T-cell (primary cell): Measurements from ENCODE around the gene FTO. TPM values are rescaled to one million over a fixed set of nuclear protein-coding genes. Genes with fewer than 3 reads are reported as not detected.

Experiments
- ATAC-seq, 4 experiments: fragments of 200-7000 bp in 3 of 4; fragments of 150-1000 bp in 1 of 4; cut with Tn5 transposase; replicated peaks in 1 of 4; 1 replicate in 3 of 4; 2 replicates in 1 of 4; pipeline ENCODE4 v1.10.0; 2021; ENCODE audit warnings: moderate library complexity in 3 of 4, mild to moderate bottlenecking in 2 of 4, moderate number of reproducible peaks in 1 of 4
- CTCF ChIA-PET, 2 donors: fragments of 300-600 bp; sonication (Branson Sonifier 250); formaldehyde crosslinking; loops; one replicate each; lab custom pipeline; 2022; ENCODE audit warnings: antibody characterized with exemption in 2 of 2; lab: Charles Lee
- POLR2A ChIA-PET, 2 donors: fragments of 300-600 bp; sonication (Branson Sonifier 250); formaldehyde crosslinking; loops; one replicate each; lab custom pipeline; 2022; ENCODE audit warnings: antibody characterized with exemption in 2 of 2; lab: Charles Lee
- DNase-seq, 35 experiments: peaks; one replicate each; pipeline versions ENCODE4 v3.0.0 to v3.0.0-alpha.2; 2013 to 2023
- H3K27ac ChIP-seq: one replicate; pipeline ENCODE4 v1.5.1; 2013; ENCODE audit warnings: low read length
- H3K27me3 ChIP-seq, 2 experiments: replicated peaks in 1 of 2; 1 replicate in 1 of 2; 2 replicates in 1 of 2; pipeline versions ENCODE4 v1.6.1 to v1.7.0; 2013; ENCODE audit warnings: low read length in 1 of 2, mixed read lengths in 1 of 2; ENCODE audit not compliant: control insufficient read depth in 2 of 2, insufficient read depth in 2 of 2; ENCODE audit errors: extremely low read depth in 1 of 2
- H3K36me3 ChIP-seq, 2 donors: 1 replicate in 1 of 2; 2 replicates in 1 of 2; pipeline versions ENCODE4 v1.6.1 to v1.7.0; 2013; ENCODE audit warnings: low read length in 1 of 2; ENCODE audit not compliant: control insufficient read depth in 2 of 2, insufficient read depth in 1 of 2; ENCODE audit errors: extremely low read depth in 1 of 2
- H3K4me1 ChIP-seq, 2 experiments: 1 replicate in 1 of 2; 2 replicates in 1 of 2; pipeline versions ENCODE4 v1.6.1 to v1.7.0; 2013; ENCODE audit warnings: low read length in 2 of 2, mixed read lengths in 1 of 2; ENCODE audit not compliant: insufficient read depth in 2 of 2, control insufficient read depth in 1 of 2; ENCODE audit errors: extremely low read depth in 1 of 2
- H3K4me3 ChIP-seq, 2 donors: 1 replicate in 1 of 2; 2 replicates in 1 of 2; pipeline versions ENCODE4 v1.5.1 to v1.7.0; 2013; ENCODE audit warnings: mild to moderate bottlenecking in 2 of 2, low read length in 1 of 2, moderate library complexity in 1 of 2; ENCODE audit not compliant: control insufficient read depth in 1 of 2; ENCODE audit errors: extremely low read depth in 1 of 2
- H3K9me3 ChIP-seq: 2 replicates; pipeline ENCODE4 v1.7.0; 2013
- H3K27ac Mint-ChIP-seq, 2 donors: one replicate each; pipeline ENCODE4 v1.8.0; 2020 to 2021; ENCODE audit warnings: mild to moderate bottlenecking in 2 of 2, mixed read lengths in 2 of 2
- H3K27me3 Mint-ChIP-seq, 2 donors: one replicate each; pipeline ENCODE4 v1.8.0; 2021 to 2022; ENCODE audit warnings: mixed read lengths in 2 of 2
- H3K36me3 Mint-ChIP-seq: one replicate; pipeline ENCODE4 v1.8.0; 2021; ENCODE audit warnings: mixed read lengths
- H3K4me1 Mint-ChIP-seq, 3 donors: one replicate each; pipeline ENCODE4 v1.8.0; 2020 to 2022; ENCODE audit warnings: mixed read lengths in 3 of 3, mild to moderate bottlenecking in 1 of 3
- H3K4me3 Mint-ChIP-seq, 3 donors: one replicate each; pipeline ENCODE4 v1.8.0; 2020 to 2022; ENCODE audit warnings: mild to moderate bottlenecking in 3 of 3, mixed read lengths in 3 of 3, moderate library complexity in 3 of 3
- H3K9me3 Mint-ChIP-seq, 3 donors: one replicate each; pipeline ENCODE4 v1.8.0; 2020 to 2022; ENCODE audit warnings: mixed read lengths in 3 of 3
- WGBS: methylation state at CpG from one replicate; pipeline ENCODE4 v1.1.5; 2013; ENCODE audit warnings: missing lambda C conversion rate; ENCODE audit not compliant: insufficient coverage; 5-methylcytosine and 5-hydroxymethylcytosine counted together
- total RNA-seq, 35 experiments: library from RNA in 6 of 35; stranded (reverse) in 6 of 35; fragments of 120-200 nt in 1 of 35; gene quantifications; one replicate each; pipeline versions ENCODE4 v1.2.1 to v1.2.4 and lab custom pipeline; 2013 to 2026

The FTO gene
- total RNA-seq, 5 donors from 2014 or later (not counting 1 experiment from before 2014, with no cell fraction given) = 44.7 to 69.0 (median 46.0) TPM

- Mint-ChIP-seq H3K4me1 (no peaks in the 10 kb centered on the region), H3K27ac (no peak overlapping the region), H3K9me3 (no peaks in the 10 kb centered on the region), H3K4me3 (no peak overlapping the region), H3K27me3 (no peaks in the 10 kb centered on the region), H3K36me3 (peaks cover 15% of the 10 kb centered on the region)
- Histone ChIP-seq H3K27ac (no peak overlapping the region), H3K9me3 (no peaks in the 10 kb centered on the region), H3K27me3 (no peaks in the 10 kb centered on the region), H3K4me1 (no peaks in the 10 kb centered on the region), H3K4me3 (no peak overlapping the region), H3K36me3 (no peaks in the 10 kb centered on the region)
- DNase-seq (no peak), ATAC-seq (no peak)
- 91% methylated on average over 5 of the region's 6 CpGs for WGBS
- CTCF ChIA-PET = no interaction called here
- POLR2A ChIA-PET = no interaction called here
Measured at GRCh38 chr16:53960954-53961616, 257.1 kb downstream of the FTO start.

- POLR2A ChIA-PET = interaction anchor here in 1 of 2 donors (0.6 kb wide), 1 partner anchor 1721 kb away, joined by 3 read pairs; no protein-coding TSS in a partner anchor
- CTCF ChIA-PET = no interaction called here
- WGBS = no CpG with 5 or more reads among the region's 2 CpGs
Measured at GRCh38 chr16:53962041-53962440, 258.1 kb downstream of the FTO start.

GRCh38 chr16:53964145-53964790 is 260.3 kb downstream of the FTO start:
- DNase-seq (no peak), ATAC-seq (no peak)
- Mint-ChIP-seq H3K36me3 (peaks cover 24% of the 10 kb centered on the region), H3K9me3 (no peaks in the 10 kb centered on the region), H3K4me3 (no peak overlapping the region), H3K27ac (no peak overlapping the region), H3K4me1 (no peaks in the 10 kb centered on the region), H3K27me3 (no peaks in the 10 kb centered on the region)
- Histone ChIP-seq H3K27ac (no peak overlapping the region), H3K27me3 (no peaks in the 10 kb centered on the region), H3K9me3 (no peaks in the 10 kb centered on the region), H3K4me1 (no peaks in the 10 kb centered on the region), H3K4me3 (no peak overlapping the region), H3K36me3 (no peaks in the 10 kb centered on the region)
- POLR2A ChIA-PET = no interaction called here
- CTCF ChIA-PET = interaction anchor here in 1 of 2 donors (0.5 kb wide), 1 partner anchor 57 kb away, joined by 3 read pairs; no protein-coding TSS in a partner anchor

More at GRCh38 chr16:53962041-53962440, 258.1 kb downstream of the FTO start:
- Histone ChIP-seq H3K27me3 (no peaks in the 10 kb centered on the region), H3K36me3 (no peaks in the 10 kb centered on the region), H3K4me1 (no peaks in the 10 kb centered on the region), H3K4me3 (no peak overlapping the region), H3K9me3 (no peaks in the 10 kb centered on the region), H3K27ac (no peak overlapping the region)
- H3K36me3 Mint-ChIP-seq = peaks cover 18% of the 10 kb centered on the region
- no peak overlapping the region for H3K4me3 Mint-ChIP-seq
- no peaks in the 10 kb centered on the region for H3K27me3 Mint-ChIP-seq
- no peaks in the 10 kb centered on the region for H3K9me3 Mint-ChIP-seq
- H3K4me1 Mint-ChIP-seq = no peaks in the 10 kb centered on the region
- ATAC-seq (no peak), DNase-seq (no peak)
- H3K27ac Mint-ChIP-seq = no peak overlapping the region

DNA sequence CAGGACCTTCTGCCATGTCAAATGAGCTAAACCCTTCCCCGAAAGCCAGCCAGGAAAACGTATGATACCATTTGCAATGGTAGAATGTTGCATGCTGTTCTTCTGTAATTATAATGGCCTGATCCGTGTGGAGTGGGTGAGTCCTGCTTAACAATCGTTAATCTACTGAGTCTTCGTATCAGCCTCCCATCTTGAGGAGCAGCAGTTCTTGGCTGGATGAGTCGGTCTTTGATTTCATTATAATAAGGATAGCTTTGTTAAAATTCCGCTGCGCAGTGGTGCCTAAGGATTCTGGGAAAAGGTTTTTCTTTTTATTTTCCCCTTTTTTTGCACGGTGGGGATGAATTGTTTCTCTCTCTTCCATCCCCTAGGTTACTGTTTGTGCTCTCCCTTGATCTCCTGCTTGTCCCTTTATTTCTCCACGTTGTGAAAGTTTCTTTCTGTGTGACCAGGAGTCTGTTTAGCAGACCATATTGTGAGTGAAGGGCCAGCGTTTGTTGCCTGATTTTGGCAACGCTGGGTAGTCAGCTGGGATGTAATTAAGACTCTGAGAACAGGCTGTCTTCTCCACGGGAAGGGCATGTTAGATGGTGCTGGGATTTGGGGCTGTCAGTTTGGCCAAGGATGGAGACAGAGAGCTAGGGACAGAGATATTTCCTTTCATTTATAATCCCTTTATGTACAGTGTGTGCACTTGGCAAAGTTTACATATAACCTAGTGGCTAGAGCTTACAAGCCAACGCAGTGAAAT is 263.0 kb downstream of the FTO start:
- no peaks in the 10 kb centered on the region for H3K9me3 Mint-ChIP-seq
- no peak overlapping the region for H3K27ac ChIP-seq
- ChIA-PET CTCF (interaction anchor here in 1 of 2 donors (0.6 kb wide), 1 partner anchor 17 kb away, joined by 6 read pairs; no protein-coding TSS in a partner anchor), POLR2A (no interaction called here)
- no peak overlapping the region for H3K27ac Mint-ChIP-seq
- no peaks in the 10 kb centered on the region for H3K9me3 ChIP-seq
- no peaks in the 10 kb centered on the region for H3K36me3 ChIP-seq
- H3K4me1 Mint-ChIP-seq = no peaks in the 10 kb centered on the region
- H3K4me1 ChIP-seq = no peaks in the 10 kb centered on the region
- no peak overlapping the region for H3K4me3 Mint-ChIP-seq
- H3K4me3 ChIP-seq = no peak overlapping the region
- 76% methylated on average over 4 of the region's 14 CpGs for WGBS
- DNase-seq (no peak), ATAC-seq (no peak)
- H3K27me3 ChIP-seq = no peaks in the 10 kb centered on the region
- H3K36me3 Mint-ChIP-seq = peaks cover 35% of the 10 kb centered on the region
- no peaks in the 10 kb centered on the region for H3K27me3 Mint-ChIP-seq

DNA sequence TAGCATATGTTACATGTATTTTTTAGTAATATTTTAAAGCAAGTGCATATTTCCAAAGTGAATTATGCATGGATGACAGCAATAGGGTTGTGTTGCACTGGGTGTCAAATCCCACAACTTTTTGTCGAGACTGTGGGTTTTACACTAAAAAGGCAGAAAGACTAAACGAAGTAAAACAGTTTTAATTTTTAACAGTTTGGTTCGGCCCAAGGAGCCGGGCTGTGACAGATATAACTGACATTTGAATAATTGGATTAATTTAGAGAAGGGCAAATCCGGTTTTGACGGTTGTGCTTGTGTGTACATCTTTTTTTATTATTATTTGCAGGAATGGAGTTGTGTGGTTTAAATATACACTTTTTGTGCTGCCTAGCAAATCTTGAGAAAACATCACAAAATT is 263.6 kb downstream of the FTO start:
- Histone ChIP-seq H3K9me3 (no peaks in the 10 kb centered on the region), H3K27ac (no peak overlapping the region), H3K27me3 (no peaks in the 10 kb centered on the region), H3K36me3 (no peaks in the 10 kb centered on the region), H3K4me1 (no peaks in the 10 kb centered on the region), H3K4me3 (no peak overlapping the region)
- ChIA-PET CTCF (no interaction called here), POLR2A (no interaction called here)
- no peaks in the 10 kb centered on the region for H3K4me1 Mint-ChIP-seq
- no peaks in the 10 kb centered on the region for H3K9me3 Mint-ChIP-seq
- no CpG with 5 or more reads among the region's 6 CpGs for WGBS
- peaks cover 35% of the 10 kb centered on the region for H3K36me3 Mint-ChIP-seq
- ATAC-seq = no peak
- DNase-seq = no peak
- no peak overlapping the region for H3K4me3 Mint-ChIP-seq
- no peak overlapping the region for H3K27ac Mint-ChIP-seq
- no peaks in the 10 kb centered on the region for H3K27me3 Mint-ChIP-seq

- no peak for ATAC-seq
- no peak for DNase-seq
- H3K9me3 ChIP-seq = no peaks in the 10 kb centered on the region
- H3K36me3 Mint-ChIP-seq = peaks cover 35% of the 10 kb centered on the region
- no peaks in the 10 kb centered on the region for H3K27me3 Mint-ChIP-seq
- peaks cover 0 to 2% (median 0%) of the 10 kb centered on the region in 3 donors for H3K4me1 Mint-ChIP-seq
- no peak overlapping the region for H3K27ac Mint-ChIP-seq
- POLR2A ChIA-PET = no interaction called here
- WGBS = no CpG with 5 or more reads among the region's 2 CpGs
- CTCF ChIA-PET = interaction anchor here in 1 of 2 donors (0.6 kb wide), 1 partner anchor 230 kb away, joined by 4 read pairs; no protein-coding TSS in a partner anchor
- H3K4me1 ChIP-seq = no peaks in the 10 kb centered on the region
- no peaks in the 10 kb centered on the region for H3K36me3 ChIP-seq
- H3K27me3 ChIP-seq = no peaks in the 10 kb centered on the region
- no peak overlapping the region for H3K4me3 Mint-ChIP-seq
- no peak overlapping the region for H3K4me3 ChIP-seq
- no peak overlapping the region for H3K27ac ChIP-seq
- no peaks in the 10 kb centered on the region for H3K9me3 Mint-ChIP-seq
Measured at GRCh38 chr16:53968454-53968853, 264.5 kb downstream of the FTO start.
